ENCODE results near the gene SFTPA1.

GRCh38 chr10:79628988-79629954 lies 18.5 kb downstream of the SFTPA1 start:
- TF ChIP-seq CTCF (IDR thresholded peaks at IDR 0.05), result no peak
- no peak for TF ChIP-seq EZH2 (IDR thresholded peaks at IDR 0.05; ENCODE audit: borderline replicate concordance, insufficient read depth, low read depth, low read length, poor library complexity, severe bottlenecking)
